ENCODE data around the gene JDP2. TPM values are rescaled to one million over a fixed set of nuclear protein-coding genes. Genes with fewer than 3 reads are reported as not detected.

Gene JDP2
- total RNA-seq, 1 donor from 2014 or later = 79.5 TPM

DNA sequence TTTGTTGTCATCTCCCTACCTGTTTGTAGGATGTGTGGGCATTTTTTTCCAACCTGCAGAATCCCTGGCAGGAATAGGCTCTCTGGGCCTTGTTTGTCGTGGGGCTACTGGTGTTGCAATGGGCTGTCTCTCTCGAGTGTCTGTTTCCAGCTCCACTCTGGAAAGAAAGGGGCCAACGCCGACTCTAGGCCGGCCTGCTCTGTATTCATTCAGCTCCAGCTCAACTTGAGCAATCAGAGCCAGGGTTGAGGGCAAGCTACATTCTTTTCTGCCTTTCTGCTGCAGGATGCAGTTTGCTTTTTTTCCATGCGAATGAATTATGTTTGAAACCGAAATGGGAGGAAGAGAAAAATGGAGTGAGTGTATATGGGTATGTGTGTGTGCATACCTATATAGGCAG, 2.3 kb downstream of the JDP2 start:
- no peak for TF ChIP-seq CTCF (IDR thresholded peaks at IDR 0.05; ENCODE audit: insufficient read depth, low read depth, low read length)
- TF ChIP-seq EZH2 (IDR thresholded peaks at IDR 0.05; ENCODE audit: insufficient read depth, low read length) = no peak
- Histone ChIP-seq H3K36me3 (ENCODE audit: insufficient read depth, low read length) (no peaks in the 10 kb centered on the region), H3K79me2 (ENCODE audit: insufficient read depth, low read length) (peaks cover 23% of the 10 kb centered on the region), H3K4me3 (ENCODE audit: insufficient read depth, low read depth, low read length) (no peak overlapping the region), H4K20me1 (ENCODE audit: insufficient read depth, low read length) (peaks cover 46% of the 10 kb centered on the region), H3K27me3 (ENCODE audit: insufficient read depth, low read length) (no peaks in the 10 kb centered on the region), H3K27ac (ENCODE audit: low read depth, low read length) (no peak overlapping the region), H3K9me3 (ENCODE audit: insufficient read depth, low read depth, low read length) (no peaks in the 10 kb centered on the region), H2AFZ (ENCODE audit: low read depth, low read length) (no peak overlapping the region), H3K9ac (ENCODE audit: low read length) (no peak overlapping the region), H3K4me1 (ENCODE audit: insufficient read depth, low read length) (peaks cover 19% of the 10 kb centered on the region), H3K4me2 (ENCODE audit: low read length) (peak overlapping the region; percentile 53)
- Mint-ChIP-seq H3K27ac (ENCODE audit: unreplicated experiment) (no peak overlapping the region), H3K36me3 (ENCODE audit: low read depth, unreplicated experiment) (peaks cover 29% of the 10 kb centered on the region), H3K4me1 (ENCODE audit: low read depth, unreplicated experiment) (peaks cover 60% of the 10 kb centered on the region), H3K27me3 (ENCODE audit: low read depth, unreplicated experiment) (no peaks in the 10 kb centered on the region), H3K9me3 (ENCODE audit: unreplicated experiment) (no peaks in the 10 kb centered on the region), H3K4me3 (ENCODE audit: unreplicated experiment) (peak overlapping the region; percentile 92)
- no peak for FAIRE-seq
- DNase-seq (ENCODE audit: low read depth) = no peak

DNA sequence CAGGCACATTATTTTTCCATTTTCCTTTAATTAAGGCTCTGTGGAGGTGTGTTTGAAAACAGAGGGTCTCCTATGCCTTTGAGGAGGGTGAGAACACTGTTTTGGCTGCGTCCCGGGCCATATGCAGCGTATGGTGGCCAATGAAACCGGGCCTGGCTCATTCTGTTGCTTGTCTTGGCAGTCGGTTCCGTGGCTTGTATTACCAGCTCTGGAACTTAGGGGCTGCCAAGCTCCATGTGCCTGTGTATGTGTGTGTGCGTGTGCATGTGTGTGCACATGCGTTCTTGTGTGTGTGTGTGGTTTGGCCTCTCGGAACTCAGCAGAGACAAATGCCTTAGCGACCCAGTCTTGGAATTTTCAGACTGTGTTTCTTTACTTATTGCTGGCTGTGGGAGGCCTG, 2.7 kb downstream of the JDP2 start:
- Histone ChIP-seq H3K4me2 (ENCODE audit: low read length) (peak overlapping the region; percentile 53), H3K9ac (ENCODE audit: low read length) (no peak overlapping the region), H2AFZ (ENCODE audit: low read depth, low read length) (no peak overlapping the region), H3K9me3 (ENCODE audit: insufficient read depth, low read depth, low read length) (no peaks in the 10 kb centered on the region), H3K27me3 (ENCODE audit: insufficient read depth, low read length) (no peaks in the 10 kb centered on the region), H3K4me3 (ENCODE audit: insufficient read depth, low read depth, low read length) (no peak overlapping the region), H4K20me1 (ENCODE audit: insufficient read depth, low read length) (peaks cover 50% of the 10 kb centered on the region), H3K36me3 (ENCODE audit: insufficient read depth, low read length) (no peaks in the 10 kb centered on the region), H3K79me2 (ENCODE audit: insufficient read depth, low read length) (peaks cover 23% of the 10 kb centered on the region), H3K4me1 (ENCODE audit: insufficient read depth, low read length) (peaks cover 19% of the 10 kb centered on the region), H3K27ac (ENCODE audit: low read depth, low read length) (no peak overlapping the region)
- no peak for TF ChIP-seq CTCF (IDR thresholded peaks at IDR 0.05; ENCODE audit: insufficient read depth, low read depth, low read length)
- TF ChIP-seq EZH2 (IDR thresholded peaks at IDR 0.05; ENCODE audit: insufficient read depth, low read length) = no peak
- H3K9me3 Mint-ChIP-seq (ENCODE audit: unreplicated experiment) = no peaks in the 10 kb centered on the region
- H3K36me3 Mint-ChIP-seq (ENCODE audit: low read depth, unreplicated experiment) = peaks cover 32% of the 10 kb centered on the region
- H3K27ac Mint-ChIP-seq (ENCODE audit: unreplicated experiment) = no peak overlapping the region
- H3K4me1 Mint-ChIP-seq (ENCODE audit: low read depth, unreplicated experiment) = peaks cover 59% of the 10 kb centered on the region
- H3K27me3 Mint-ChIP-seq (ENCODE audit: low read depth, unreplicated experiment) = no peaks in the 10 kb centered on the region
- peak overlapping the region; percentile 92 for H3K4me3 Mint-ChIP-seq (ENCODE audit: unreplicated experiment)
- DNase-seq (ENCODE audit: low read depth) (peak; percentile 38), FAIRE-seq (no peak)

GRCh38 chr14:75430976-75431375, 3.2 kb downstream of the JDP2 start:
- Histone ChIP-seq H3K27ac (ENCODE audit: low read depth, low read length) (no peak overlapping the region), H3K9ac (ENCODE audit: low read length) (no peak overlapping the region), H3K4me1 (ENCODE audit: insufficient read depth, low read length) (peaks cover 19% of the 10 kb centered on the region), H2AFZ (ENCODE audit: low read depth, low read length) (no peak overlapping the region), H3K27me3 (ENCODE audit: insufficient read depth, low read length) (no peaks in the 10 kb centered on the region), H3K9me3 (ENCODE audit: insufficient read depth, low read depth, low read length) (no peaks in the 10 kb centered on the region), H3K79me2 (ENCODE audit: insufficient read depth, low read length) (peaks cover 23% of the 10 kb centered on the region), H4K20me1 (ENCODE audit: insufficient read depth, low read length) (peaks cover 54% of the 10 kb centered on the region), H3K36me3 (ENCODE audit: insufficient read depth, low read length) (no peaks in the 10 kb centered on the region), H3K4me2 (ENCODE audit: low read length) (peak overlapping the region; percentile 53), H3K4me3 (ENCODE audit: insufficient read depth, low read depth, low read length) (no peak overlapping the region)
- H3K4me1 Mint-ChIP-seq (ENCODE audit: low read depth, unreplicated experiment) = peaks cover 59% of the 10 kb centered on the region
- H3K9me3 Mint-ChIP-seq (ENCODE audit: unreplicated experiment) = no peaks in the 10 kb centered on the region
- FAIRE-seq = no peak
- no peak for TF ChIP-seq CTCF (IDR thresholded peaks at IDR 0.05; ENCODE audit: insufficient read depth, low read depth, low read length)
- TF ChIP-seq EZH2 (IDR thresholded peaks at IDR 0.05; ENCODE audit: insufficient read depth, low read length) = no peak
- H3K36me3 Mint-ChIP-seq (ENCODE audit: low read depth, unreplicated experiment) = peaks cover 36% of the 10 kb centered on the region
- peak overlapping the region; percentile 41 for H3K27ac Mint-ChIP-seq (ENCODE audit: unreplicated experiment)
- DNase-seq (ENCODE audit: low read depth) = no peak
- peak overlapping the region; percentile 92 for H3K4me3 Mint-ChIP-seq (ENCODE audit: unreplicated experiment)
- H3K27me3 Mint-ChIP-seq (ENCODE audit: low read depth, unreplicated experiment) = no peaks in the 10 kb centered on the region
